Measurements from ENCODE around the gene POC1A. TPM values are rescaled to one million over a fixed set of nuclear protein-coding genes. Genes with fewer than 3 reads are reported as not detected.
A peak's percentile ranks its signal among the peaks of the same experiment; 100 is the strongest.

The POC1A gene
- total RNA-seq, 1 donor from 2014 or later = 9.4 TPM

DNA sequence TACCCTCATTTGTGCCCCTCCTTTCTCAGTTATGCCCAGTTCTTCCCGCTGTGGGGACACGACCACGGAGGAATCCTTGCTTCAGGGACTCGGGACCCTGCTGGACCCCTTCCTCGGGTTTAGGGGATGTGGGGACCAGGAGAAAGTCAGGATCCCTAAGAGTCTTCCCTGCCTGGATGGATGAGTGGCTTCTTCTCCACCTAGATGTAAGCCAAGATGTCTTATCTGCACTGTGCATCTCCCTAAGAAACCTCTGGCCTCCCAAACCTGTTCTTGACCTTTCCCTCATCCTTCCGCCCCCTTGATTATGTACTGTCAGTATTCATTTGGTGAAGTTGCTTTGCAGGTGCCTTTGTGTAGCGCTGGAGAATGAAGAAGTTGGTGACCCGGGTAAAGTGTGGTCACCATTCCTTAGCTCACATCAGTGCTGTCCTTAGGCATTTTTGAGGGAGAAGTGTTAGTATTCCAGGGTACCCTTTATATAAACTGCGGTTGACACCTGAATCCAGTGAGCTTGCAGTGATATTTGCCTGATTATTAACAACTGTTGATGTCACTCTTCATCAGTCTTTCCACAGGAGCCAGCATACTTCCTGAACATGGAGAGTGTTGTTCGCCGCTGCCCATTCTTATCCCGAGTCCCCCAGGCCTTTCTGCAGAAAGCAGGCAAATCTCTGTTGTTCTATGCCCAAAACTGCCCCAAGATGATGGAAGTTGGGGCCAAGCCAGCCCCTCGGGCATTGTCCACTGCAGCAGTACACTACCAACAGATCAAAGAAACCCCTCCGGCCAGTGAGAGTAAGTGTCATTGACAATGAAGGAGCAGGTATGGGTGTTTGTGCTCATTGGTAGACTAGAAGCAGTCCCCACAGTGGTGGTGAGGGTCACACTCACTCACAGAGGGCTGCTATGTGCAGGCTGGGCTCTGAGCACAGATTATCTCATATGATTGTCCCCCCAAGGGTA is 44.7 kb upstream of the POC1A start:
- no peak for DNase-seq (ENCODE audit: low spot score in 2 of 2, unreplicated experiment in 2 of 2)
- H3K9me3 Mint-ChIP-seq = no peaks in the 10 kb centered on the region
- H3K4me3 Mint-ChIP-seq = peak overlapping the region; percentile 98
- peak overlapping the region; percentile 94 for H3K27ac Mint-ChIP-seq
- TF ChIP-seq, protein P1, sequence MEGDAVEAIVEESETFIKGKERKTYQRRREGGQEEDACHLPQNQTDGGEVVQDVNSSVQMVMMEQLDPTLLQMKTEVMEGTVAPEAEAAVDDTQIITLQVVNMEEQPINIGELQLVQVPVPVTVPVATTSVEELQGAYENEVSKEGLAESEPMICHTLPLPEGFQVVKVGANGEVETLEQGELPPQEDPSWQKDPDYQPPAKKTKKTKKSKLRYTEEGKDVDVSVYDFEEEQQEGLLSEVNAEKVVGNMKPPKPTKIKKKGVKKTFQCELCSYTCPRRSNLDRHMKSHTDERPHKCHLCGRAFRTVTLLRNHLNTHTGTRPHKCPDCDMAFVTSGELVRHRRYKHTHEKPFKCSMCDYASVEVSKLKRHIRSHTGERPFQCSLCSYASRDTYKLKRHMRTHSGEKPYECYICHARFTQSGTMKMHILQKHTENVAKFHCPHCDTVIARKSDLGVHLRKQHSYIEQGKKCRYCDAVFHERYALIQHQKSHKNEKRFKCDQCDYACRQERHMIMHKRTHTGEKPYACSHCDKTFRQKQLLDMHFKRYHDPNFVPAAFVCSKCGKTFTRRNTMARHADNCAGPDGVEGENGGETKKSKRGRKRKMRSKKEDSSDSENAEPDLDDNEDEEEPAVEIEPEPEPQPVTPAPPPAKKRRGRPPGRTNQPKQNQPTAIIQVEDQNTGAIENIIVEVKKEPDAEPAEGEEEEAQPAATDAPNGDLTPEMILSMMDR (IDR thresholded peaks at IDR 0.05; ENCODE audit: unreplicated experiment) = no peak
- peaks cover 23% of the 10 kb centered on the region for H3K36me3 Mint-ChIP-seq
- H3K27me3 Mint-ChIP-seq (ENCODE audit: low read depth) = no peaks in the 10 kb centered on the region
- H3K4me1 Mint-ChIP-seq = peaks cover 23% of the 10 kb centered on the region

DNA sequence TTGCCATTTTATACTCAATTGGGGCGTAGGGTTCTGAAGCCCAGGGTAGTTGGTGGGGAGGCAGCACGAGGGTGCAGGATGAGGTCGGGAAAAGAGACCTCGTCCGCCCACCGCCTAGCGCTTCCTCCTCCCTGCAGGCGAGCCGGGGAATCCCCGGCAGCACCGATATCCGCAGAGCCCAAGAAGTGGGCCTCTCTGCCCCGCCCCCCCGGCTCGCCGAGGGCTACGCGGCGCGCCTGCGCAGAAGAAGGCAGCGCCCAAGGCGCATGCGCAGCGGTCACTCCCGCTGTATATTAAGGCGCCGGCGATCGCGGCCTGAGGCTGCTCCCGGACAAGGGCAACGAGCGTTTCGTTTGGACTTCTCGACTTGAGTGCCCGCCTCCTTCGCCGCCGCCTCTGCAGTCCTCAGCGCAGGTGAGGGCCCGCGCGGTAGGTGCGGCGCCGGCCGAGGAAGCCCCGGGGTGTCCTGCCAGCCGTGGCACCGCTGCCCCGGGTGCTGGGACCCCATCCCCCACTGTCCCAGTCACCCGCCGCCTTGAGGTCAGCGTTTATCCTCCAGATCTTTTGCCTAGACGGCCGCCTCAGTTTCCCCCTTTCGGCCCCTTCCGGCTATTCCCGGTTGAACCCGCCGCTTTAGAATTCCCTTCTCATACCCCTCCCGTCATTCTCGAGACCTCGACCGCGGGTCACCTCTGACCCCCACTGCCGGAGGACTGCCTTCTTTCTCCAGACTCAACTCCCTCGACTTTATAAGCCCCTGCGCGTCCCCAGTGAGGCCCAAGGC is 43.8 kb upstream of the POC1A start, which contains the start of gene ALAS1:
ALAS1 (plus strand) TSS at position 319 of the 784 bp plus-strand sequence. CDS start 1,082 bp downstream, outside the sequence.
- peaks cover 23% of the 10 kb centered on the region for H3K4me1 Mint-ChIP-seq
- H3K36me3 Mint-ChIP-seq = peaks cover 15% of the 10 kb centered on the region
- H3K27me3 Mint-ChIP-seq (ENCODE audit: low read depth) = no peaks in the 10 kb centered on the region
- H3K9me3 Mint-ChIP-seq = no peaks in the 10 kb centered on the region
- DNase-seq (ENCODE audit: low spot score in 2 of 2, unreplicated experiment in 2 of 2) = peak; percentile 96 to 99
- peak within 1 kb of the TSS; percentile 98 for H3K4me3 Mint-ChIP-seq
- TF ChIP-seq, protein P1 (IDR thresholded peaks at IDR 0.05; ENCODE audit: unreplicated experiment) = no peak
- H3K27ac Mint-ChIP-seq = peak within 1 kb of the TSS; percentile 95

DNA sequence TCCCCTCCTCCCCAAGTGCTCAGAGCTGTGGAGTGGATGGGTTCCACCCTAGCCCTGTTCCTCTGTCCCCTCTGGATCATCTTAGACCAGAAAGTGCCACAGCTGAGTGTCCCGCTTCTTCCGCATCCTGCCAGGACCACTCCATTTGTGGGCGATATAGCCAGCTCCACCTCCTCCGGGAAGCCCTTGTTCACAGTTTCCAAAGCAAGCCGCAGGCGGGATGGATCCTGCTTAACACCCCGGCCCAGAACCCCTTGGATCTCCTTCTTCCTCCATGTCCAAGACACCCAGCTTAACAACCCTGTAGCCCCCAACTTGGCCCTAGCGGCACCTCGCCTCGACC is 43.2 kb upstream of the POC1A start:
- H3K4me1 Mint-ChIP-seq = peaks cover 23% of the 10 kb centered on the region
- peak overlapping the region; percentile 98 for H3K4me3 Mint-ChIP-seq
- DNase-seq (ENCODE audit: low spot score in 2 of 2, unreplicated experiment in 2 of 2) = no peak
- TF ChIP-seq, protein P1 (IDR thresholded peaks at IDR 0.05; ENCODE audit: unreplicated experiment) = no peak
- H3K27ac Mint-ChIP-seq = peak overlapping the region; percentile 95
- peaks cover 11% of the 10 kb centered on the region for H3K36me3 Mint-ChIP-seq
- H3K27me3 Mint-ChIP-seq (ENCODE audit: low read depth) = no peaks in the 10 kb centered on the region
- H3K9me3 Mint-ChIP-seq = no peaks in the 10 kb centered on the region

DNA sequence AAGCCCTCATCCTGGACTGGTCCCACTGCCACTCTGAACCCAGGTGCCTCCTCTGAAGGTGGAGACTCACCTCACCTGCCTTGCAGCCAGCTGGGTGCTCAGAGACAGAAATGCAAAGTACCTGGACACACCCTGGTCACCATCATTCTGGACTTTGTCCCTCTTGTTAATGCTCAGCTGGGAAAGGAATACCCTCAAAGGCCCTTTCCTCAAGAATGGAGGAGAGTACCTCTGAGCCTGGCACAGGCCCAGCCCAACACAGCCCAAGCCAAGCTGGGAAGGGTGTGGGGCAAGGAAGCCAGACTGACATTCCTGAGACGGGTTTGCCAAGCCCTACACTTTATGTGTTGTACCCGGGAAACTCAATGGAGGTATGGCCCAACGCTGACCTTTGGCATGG is 42.8 kb upstream of the POC1A start:
- peaks cover 8% of the 10 kb centered on the region for H3K36me3 Mint-ChIP-seq
- H3K4me3 Mint-ChIP-seq = no peak overlapping the region
- H3K9me3 Mint-ChIP-seq = no peaks in the 10 kb centered on the region
- no peaks in the 10 kb centered on the region for H3K27me3 Mint-ChIP-seq (ENCODE audit: low read depth)
- no peak for DNase-seq (ENCODE audit: low spot score in 2 of 2, unreplicated experiment in 2 of 2)
- peaks cover 23% of the 10 kb centered on the region for H3K4me1 Mint-ChIP-seq
- TF ChIP-seq, protein P1 (IDR thresholded peaks at IDR 0.05; ENCODE audit: unreplicated experiment) = no peak
- H3K27ac Mint-ChIP-seq = no peak overlapping the region

DNA sequence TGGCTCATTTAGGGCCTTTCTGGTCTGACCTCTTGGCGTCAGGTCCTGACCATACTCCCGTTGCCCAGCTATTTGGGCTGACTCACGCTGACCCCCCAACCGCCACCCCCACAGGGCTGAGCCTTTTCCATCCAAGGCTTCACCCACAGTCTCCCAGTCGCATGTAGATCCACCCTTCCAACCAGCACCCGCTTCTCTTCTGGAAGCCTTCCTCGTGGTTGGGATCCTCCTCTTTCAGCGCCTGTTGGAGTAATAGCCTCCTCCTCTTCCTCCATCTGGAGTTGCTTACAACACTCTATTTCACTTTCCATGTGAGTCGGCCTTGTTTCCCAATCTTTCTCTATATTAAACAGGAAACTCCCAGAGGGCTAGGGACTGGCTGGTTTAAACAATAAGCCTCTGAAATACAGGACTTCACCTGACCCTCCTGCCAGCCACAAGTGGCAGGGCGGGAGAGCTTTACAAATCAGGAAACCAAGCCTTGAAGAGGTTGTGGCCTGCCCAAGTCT is 41.7 kb upstream of the POC1A start:
- TF ChIP-seq, protein P1 (IDR thresholded peaks at IDR 0.05; ENCODE audit: unreplicated experiment) = no peak
- H3K27ac Mint-ChIP-seq = no peak overlapping the region

More for the DNA sequence above, 41.7 kb upstream of the POC1A start:
- peaks cover 4% of the 10 kb centered on the region for H3K36me3 Mint-ChIP-seq
- H3K27me3 Mint-ChIP-seq (ENCODE audit: low read depth) = no peaks in the 10 kb centered on the region
- no peak for DNase-seq (ENCODE audit: low spot score in 2 of 2, unreplicated experiment in 2 of 2)
- no peak overlapping the region for H3K4me3 Mint-ChIP-seq
- no peaks in the 10 kb centered on the region for H3K9me3 Mint-ChIP-seq
- peaks cover 23% of the 10 kb centered on the region for H3K4me1 Mint-ChIP-seq

Measured in mesothelial cell of epicardium (in vitro differentiated cells).